ENCODE data around the gene PLCD1. TPM values are rescaled to one million over a fixed set of nuclear protein-coding genes. Genes with fewer than 3 reads are reported as not detected.
A peak's percentile ranks its signal among the peaks of the same experiment; 100 is the strongest.

Gene PLCD1
- total and polyA plus RNA-seq, 2 donors (not counting 1 experiment from before 2014, with no cell fraction given) = 8.2 to 47.2 TPM

DNA sequence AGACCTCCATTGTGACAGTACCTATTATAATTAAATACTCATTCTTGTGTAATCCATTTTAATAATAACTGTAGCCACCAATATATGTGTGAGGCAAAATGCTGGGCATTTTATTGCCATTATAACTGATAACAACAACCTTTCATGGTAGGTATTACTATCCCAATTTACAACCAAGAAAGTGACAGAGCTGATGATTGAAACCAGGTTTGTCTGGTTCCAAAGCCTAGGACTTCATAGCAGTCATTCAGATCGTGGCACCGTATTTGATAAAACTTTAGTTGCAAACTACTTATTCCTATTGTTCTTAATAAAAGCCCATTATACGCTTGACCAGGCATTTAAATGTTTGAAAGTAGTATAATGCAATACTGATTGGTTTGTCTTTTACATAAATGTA lies 65.3 kb downstream of the PLCD1 start:
- Histone ChIP-seq H3K4me2 (ENCODE audit: extremely low read depth, insufficient read depth, low read length) (no peak overlapping the region), H3K27ac (ENCODE audit: insufficient read depth, low read length) (no peak overlapping the region), H3K9ac (ENCODE audit: insufficient read depth, low read length) (no peak overlapping the region), H4K20me1 (ENCODE audit: control insufficient read depth, extremely low read depth, insufficient read depth, low read length) (no peaks in the 10 kb centered on the region), H3K79me2 (ENCODE audit: control insufficient read depth, insufficient read depth, low read length) (no peaks in the 10 kb centered on the region), H3K4me1 (ENCODE audit: control insufficient read depth, extremely low read depth, insufficient read depth, low read length) (peaks cover 2% of the 10 kb centered on the region), H3K36me3 (ENCODE audit: control insufficient read depth, insufficient read depth, low read length) (no peaks in the 10 kb centered on the region), H3K4me3 (replicated peaks in 1 of 4; ENCODE audit: control extremely low read depth in 1 of 4, insufficient read depth in 1 of 4, low read depth in 3 of 4, low read length in 4 of 4) (no peak overlapping the region), H3K9me3 (ENCODE audit: control insufficient read depth, insufficient read depth, low read depth, low read length) (no peaks in the 10 kb centered on the region), H3K27me3 (ENCODE audit: control insufficient read depth, insufficient read depth, low read length) (no peaks in the 10 kb centered on the region), H2AFZ (ENCODE audit: low read length) (no peak overlapping the region)
- DNase-seq (ENCODE audit: low read depth in 2 of 2) = no peak
- TF ChIP-seq, protein P1, sequence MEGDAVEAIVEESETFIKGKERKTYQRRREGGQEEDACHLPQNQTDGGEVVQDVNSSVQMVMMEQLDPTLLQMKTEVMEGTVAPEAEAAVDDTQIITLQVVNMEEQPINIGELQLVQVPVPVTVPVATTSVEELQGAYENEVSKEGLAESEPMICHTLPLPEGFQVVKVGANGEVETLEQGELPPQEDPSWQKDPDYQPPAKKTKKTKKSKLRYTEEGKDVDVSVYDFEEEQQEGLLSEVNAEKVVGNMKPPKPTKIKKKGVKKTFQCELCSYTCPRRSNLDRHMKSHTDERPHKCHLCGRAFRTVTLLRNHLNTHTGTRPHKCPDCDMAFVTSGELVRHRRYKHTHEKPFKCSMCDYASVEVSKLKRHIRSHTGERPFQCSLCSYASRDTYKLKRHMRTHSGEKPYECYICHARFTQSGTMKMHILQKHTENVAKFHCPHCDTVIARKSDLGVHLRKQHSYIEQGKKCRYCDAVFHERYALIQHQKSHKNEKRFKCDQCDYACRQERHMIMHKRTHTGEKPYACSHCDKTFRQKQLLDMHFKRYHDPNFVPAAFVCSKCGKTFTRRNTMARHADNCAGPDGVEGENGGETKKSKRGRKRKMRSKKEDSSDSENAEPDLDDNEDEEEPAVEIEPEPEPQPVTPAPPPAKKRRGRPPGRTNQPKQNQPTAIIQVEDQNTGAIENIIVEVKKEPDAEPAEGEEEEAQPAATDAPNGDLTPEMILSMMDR (conservative IDR thresholded peaks at IDR 0.05 in 1 of 2, IDR thresholded peaks at IDR 0.05 in 1 of 2; ENCODE audit: low read depth in 1 of 2, low read length in 2 of 2) = no peak
- TF ChIP-seq EZH2 (IDR thresholded peaks at IDR 0.05; ENCODE audit: low read length, missing control alignments) = no peak

- H3K36me3 ChIP-seq (ENCODE audit: control insufficient read depth, insufficient read depth, low read length) = no peaks in the 10 kb centered on the region
- H3K4me3 ChIP-seq (replicated peaks in 1 of 4; ENCODE audit: control extremely low read depth in 1 of 4, insufficient read depth in 1 of 4, low read depth in 3 of 4, low read length in 4 of 4) = no peak overlapping the region
- TF ChIP-seq EZH2 (IDR thresholded peaks at IDR 0.05; ENCODE audit: low read length, missing control alignments) = no peak
- TF ChIP-seq, protein P1 (conservative IDR thresholded peaks at IDR 0.05 in 1 of 2, IDR thresholded peaks at IDR 0.05 in 1 of 2; ENCODE audit: low read depth in 1 of 2, low read length in 2 of 2) = no peak
- peaks cover 2% of the 10 kb centered on the region for H3K4me1 ChIP-seq (ENCODE audit: control insufficient read depth, extremely low read depth, insufficient read depth, low read length)
- no peak overlapping the region for H3K27ac ChIP-seq (ENCODE audit: insufficient read depth, low read length)
- no peaks in the 10 kb centered on the region for H3K9me3 ChIP-seq (ENCODE audit: control insufficient read depth, insufficient read depth, low read depth, low read length)
- no peak for DNase-seq (ENCODE audit: low read depth in 2 of 2)
- H2AFZ ChIP-seq (ENCODE audit: low read length) = no peak overlapping the region
- no peak overlapping the region for H3K4me2 ChIP-seq (ENCODE audit: extremely low read depth, insufficient read depth, low read length)
- no peaks in the 10 kb centered on the region for H4K20me1 ChIP-seq (ENCODE audit: control insufficient read depth, extremely low read depth, insufficient read depth, low read length)
- no peaks in the 10 kb centered on the region for H3K27me3 ChIP-seq (ENCODE audit: control insufficient read depth, insufficient read depth, low read length)
- H3K9ac ChIP-seq (ENCODE audit: insufficient read depth, low read length) = no peak overlapping the region
- no peaks in the 10 kb centered on the region for H3K79me2 ChIP-seq (ENCODE audit: control insufficient read depth, insufficient read depth, low read length)
Observed at GRCh38 chr3:37963635-37964034, 65.8 kb downstream of the PLCD1 start.

DNA sequence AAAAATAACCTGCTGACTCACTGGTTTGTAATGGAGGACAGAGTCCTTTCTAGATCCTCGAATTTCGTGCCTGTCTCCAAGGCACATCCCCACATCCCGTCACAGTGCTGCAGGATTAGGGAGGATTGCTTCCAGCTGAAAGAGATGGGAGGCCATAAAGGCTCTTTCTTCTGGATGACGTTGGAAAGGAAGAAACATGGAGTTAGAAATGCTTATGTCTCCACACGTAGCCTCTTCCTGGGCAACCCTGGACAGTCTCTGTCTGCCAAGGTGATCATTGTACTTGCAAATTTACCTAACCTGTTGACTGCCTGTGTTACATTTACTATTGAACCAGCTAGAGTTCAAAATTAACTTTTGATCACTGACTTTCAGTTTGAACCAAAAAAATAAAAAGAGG lies 66.4 kb downstream of the PLCD1 start:
- Histone ChIP-seq H3K4me1 (ENCODE audit: control insufficient read depth, extremely low read depth, insufficient read depth, low read length) (peaks cover 2% of the 10 kb centered on the region), H3K79me2 (ENCODE audit: control insufficient read depth, insufficient read depth, low read length) (no peaks in the 10 kb centered on the region), H3K36me3 (ENCODE audit: control insufficient read depth, insufficient read depth, low read length) (no peaks in the 10 kb centered on the region), H3K27me3 (ENCODE audit: control insufficient read depth, insufficient read depth, low read length) (no peaks in the 10 kb centered on the region), H3K9me3 (ENCODE audit: control insufficient read depth, insufficient read depth, low read depth, low read length) (no peaks in the 10 kb centered on the region), H3K4me3 (replicated peaks in 1 of 4; ENCODE audit: control extremely low read depth in 1 of 4, insufficient read depth in 1 of 4, low read depth in 3 of 4, low read length in 4 of 4) (no peak overlapping the region), H3K9ac (ENCODE audit: insufficient read depth, low read length) (no peak overlapping the region), H3K27ac (ENCODE audit: insufficient read depth, low read length) (peak overlapping the region; percentile 12), H4K20me1 (ENCODE audit: control insufficient read depth, extremely low read depth, insufficient read depth, low read length) (no peaks in the 10 kb centered on the region), H2AFZ (ENCODE audit: low read length) (peak overlapping the region; percentile 58), H3K4me2 (ENCODE audit: extremely low read depth, insufficient read depth, low read length) (no peak overlapping the region)
- TF ChIP-seq, protein P1 (conservative IDR thresholded peaks at IDR 0.05 in 1 of 2, IDR thresholded peaks at IDR 0.05 in 1 of 2; ENCODE audit: low read depth in 1 of 2, low read length in 2 of 2) = no peak
- TF ChIP-seq EZH2 (IDR thresholded peaks at IDR 0.05; ENCODE audit: low read length, missing control alignments) = no peak
- no peak for DNase-seq (ENCODE audit: low read depth in 2 of 2)
